Activated CD8-positive, alpha-beta T cell treated with anti-CD3 and anti-CD28 coated beads for 36 hours (primary cell): Measurements from ENCODE around the gene GNB1. TPM values are rescaled to one million over a fixed set of nuclear protein-coding genes. Genes with fewer than 3 reads are reported as not detected.

Source experiments
- ATAC-seq: fragments of 200-7000 bp; cut with Tn5 transposase; one replicate; pipeline ENCODE4 v1.10.0; 2021; ENCODE audit warnings: mild to moderate bottlenecking, moderate library complexity
- CTCF ChIA-PET: fragments of 350-600 bp; sonication (Branson Sonifier 250); formaldehyde crosslinking; loops from one replicate; lab custom pipeline; 2021; ENCODE audit warnings: antibody characterized with exemption; lab: Charles Lee
- POLR2A ChIA-PET: fragments of 350-600 bp; sonication (Branson Sonifier 250); formaldehyde crosslinking; loops from one replicate; lab custom pipeline; 2021; ENCODE audit warnings: antibody characterized with exemption; lab: Charles Lee
- DNase-seq: peaks from one replicate; pipeline ENCODE4 v3.0.0-alpha.2; 2020
- H3K27ac Mint-ChIP-seq: one replicate; pipeline ENCODE4 v1.8.0; 2021; ENCODE audit warnings: mild to moderate bottlenecking, mixed read lengths
- H3K27me3 Mint-ChIP-seq: one replicate; pipeline ENCODE4 v1.8.0; 2021; ENCODE audit warnings: mixed read lengths
- H3K36me3 Mint-ChIP-seq: one replicate; pipeline ENCODE4 v1.8.0; 2021; ENCODE audit warnings: low read depth, mixed read lengths
- H3K4me1 Mint-ChIP-seq: one replicate; pipeline ENCODE4 v1.8.0; 2021; ENCODE audit warnings: low read depth, mixed read lengths
- H3K4me3 Mint-ChIP-seq: one replicate; pipeline ENCODE4 v1.8.0; 2021; ENCODE audit warnings: mild to moderate bottlenecking, moderate library complexity, mixed read lengths
- H3K9me3 Mint-ChIP-seq: one replicate; pipeline ENCODE4 v1.8.0; 2021; ENCODE audit warnings: mixed read lengths
- intact Hi-C: fragments of 100-400 bp; cut with micrococcal nuclease; formaldehyde crosslinking; loops from one replicate; pipeline ENCODE4 v1.10.0; 2022
- total RNA-seq, 2 experiments: library from RNA; stranded (reverse); gene quantifications; one replicate each; pipeline ENCODE4 v1.2.3, GENCODE V29; 2021
- TF ChIP-seq, protein P1 (sequence below): fragments of 200-600 bp; IDR thresholded peaks from one replicate; pipeline ENCODE4 v1.8.0; 2022; ENCODE audit warnings: antibody characterized with exemption, mild to moderate bottlenecking

GNB1 gene
- total RNA-seq, 2 experiments from 2014 or later: 318 to 330 TPM

DNA sequence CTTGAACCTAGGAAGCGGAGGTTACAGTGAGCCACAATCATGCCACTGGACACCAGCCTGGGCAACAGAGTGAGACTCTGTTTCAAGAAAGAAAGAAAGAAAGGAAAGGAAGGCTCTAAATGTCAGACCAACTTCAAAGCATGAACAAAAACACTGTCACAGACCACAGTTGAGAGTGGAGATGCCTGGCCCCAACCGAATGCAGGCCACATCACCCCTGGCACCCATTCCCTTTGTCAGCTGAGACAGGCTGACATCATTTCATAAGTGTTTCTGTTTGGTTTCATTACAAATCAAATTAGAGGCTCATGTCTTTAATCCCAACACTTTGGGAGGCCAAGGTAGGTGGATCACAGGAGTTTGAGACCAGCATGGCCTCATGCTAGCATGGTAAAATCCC, 84.0 kb downstream of the GNB1 start:
- intact Hi-C loops: no loop called here
- Mint-ChIP-seq H3K9me3 (no peaks in the 10 kb centered on the region), H3K4me1 (peaks cover 14% of the 10 kb centered on the region), H3K4me3 (no peak overlapping the region), H3K36me3 (peaks cover 30% of the 10 kb centered on the region), H3K27me3 (no peaks in the 10 kb centered on the region), H3K27ac (peak overlapping the region; percentile 63)
- TF ChIP-seq, protein P1, sequence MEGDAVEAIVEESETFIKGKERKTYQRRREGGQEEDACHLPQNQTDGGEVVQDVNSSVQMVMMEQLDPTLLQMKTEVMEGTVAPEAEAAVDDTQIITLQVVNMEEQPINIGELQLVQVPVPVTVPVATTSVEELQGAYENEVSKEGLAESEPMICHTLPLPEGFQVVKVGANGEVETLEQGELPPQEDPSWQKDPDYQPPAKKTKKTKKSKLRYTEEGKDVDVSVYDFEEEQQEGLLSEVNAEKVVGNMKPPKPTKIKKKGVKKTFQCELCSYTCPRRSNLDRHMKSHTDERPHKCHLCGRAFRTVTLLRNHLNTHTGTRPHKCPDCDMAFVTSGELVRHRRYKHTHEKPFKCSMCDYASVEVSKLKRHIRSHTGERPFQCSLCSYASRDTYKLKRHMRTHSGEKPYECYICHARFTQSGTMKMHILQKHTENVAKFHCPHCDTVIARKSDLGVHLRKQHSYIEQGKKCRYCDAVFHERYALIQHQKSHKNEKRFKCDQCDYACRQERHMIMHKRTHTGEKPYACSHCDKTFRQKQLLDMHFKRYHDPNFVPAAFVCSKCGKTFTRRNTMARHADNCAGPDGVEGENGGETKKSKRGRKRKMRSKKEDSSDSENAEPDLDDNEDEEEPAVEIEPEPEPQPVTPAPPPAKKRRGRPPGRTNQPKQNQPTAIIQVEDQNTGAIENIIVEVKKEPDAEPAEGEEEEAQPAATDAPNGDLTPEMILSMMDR: no peak
- ChIA-PET POLR2A (no interaction called here), CTCF (interaction anchor here (1.0 to 1.1 kb wide), 2 partner anchors 11 to 99 kb away, joined by 3 read pairs; no protein-coding TSS in a partner anchor)
- ATAC-seq (peak; percentile 62), DNase-seq (peak; percentile 35)

DNA sequence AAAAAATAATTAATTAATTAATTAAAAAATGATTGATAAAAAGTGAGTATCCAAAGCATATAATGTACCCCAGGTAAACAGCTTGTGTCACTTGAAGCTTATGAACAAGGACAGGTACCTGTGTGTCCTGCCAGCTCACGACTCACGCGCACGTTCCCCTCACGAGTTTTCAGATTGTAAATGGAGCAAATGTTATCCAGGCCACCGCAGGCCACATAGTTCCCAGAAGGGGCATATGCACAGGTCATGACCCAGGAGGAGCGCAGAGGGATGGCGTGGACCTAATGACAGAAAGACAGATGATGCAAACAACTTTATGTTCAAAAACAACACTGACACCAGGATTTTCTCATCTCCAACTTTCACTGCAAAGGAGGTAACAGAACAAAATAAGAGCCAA, 86.6 kb downstream of the GNB1 start:
- CTCF ChIA-PET: no interaction called here
- Mint-ChIP-seq H3K27me3 (no peaks in the 10 kb centered on the region), H3K27ac (peak overlapping the region; percentile 28), H3K9me3 (no peaks in the 10 kb centered on the region), H3K4me1 (peaks cover 21% of the 10 kb centered on the region), H3K4me3 (no peak overlapping the region), H3K36me3 (peaks cover 32% of the 10 kb centered on the region)
- POLR2A ChIA-PET: no interaction called here
- intact Hi-C loops: no loop called here
- DNase-seq: no peak
- TF ChIP-seq, protein P1: no peak
- no peak for ATAC-seq

DNA sequence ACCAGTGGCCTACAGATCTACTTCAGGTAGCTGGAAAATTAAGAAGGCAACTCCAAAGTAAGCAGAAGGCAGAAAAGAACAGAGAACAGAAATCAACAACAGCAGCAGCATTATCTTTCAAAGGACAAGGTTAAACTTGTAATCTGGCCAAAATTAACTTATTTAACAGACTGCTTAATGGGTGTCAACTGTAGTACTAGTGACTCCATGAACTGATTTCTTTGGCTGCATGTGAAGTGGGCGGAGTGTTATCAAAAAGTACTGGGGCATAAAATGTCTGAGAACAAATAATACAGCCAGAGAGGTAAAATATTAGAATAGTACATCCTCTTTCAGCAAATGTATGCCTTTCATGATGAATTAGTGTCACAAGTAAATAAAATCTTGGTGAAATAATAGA, 88.0 kb downstream of the GNB1 start:
- Mint-ChIP-seq H3K4me3 (no peak overlapping the region), H3K36me3 (peaks cover 31% of the 10 kb centered on the region), H3K27ac (peak overlapping the region; percentile 67), H3K9me3 (no peaks in the 10 kb centered on the region), H3K4me1 (peaks cover 27% of the 10 kb centered on the region), H3K27me3 (no peaks in the 10 kb centered on the region)
- DNase-seq (no peak), ATAC-seq (no peak)
- ChIA-PET CTCF (interaction anchor here (2.0 kb wide), 1 partner anchor 103 kb away, joined by 7 read pairs; no protein-coding TSS in a partner anchor), POLR2A (no interaction called here)
- TF ChIP-seq, protein P1: no peak
- intact Hi-C loops: no loop called here

DNA sequence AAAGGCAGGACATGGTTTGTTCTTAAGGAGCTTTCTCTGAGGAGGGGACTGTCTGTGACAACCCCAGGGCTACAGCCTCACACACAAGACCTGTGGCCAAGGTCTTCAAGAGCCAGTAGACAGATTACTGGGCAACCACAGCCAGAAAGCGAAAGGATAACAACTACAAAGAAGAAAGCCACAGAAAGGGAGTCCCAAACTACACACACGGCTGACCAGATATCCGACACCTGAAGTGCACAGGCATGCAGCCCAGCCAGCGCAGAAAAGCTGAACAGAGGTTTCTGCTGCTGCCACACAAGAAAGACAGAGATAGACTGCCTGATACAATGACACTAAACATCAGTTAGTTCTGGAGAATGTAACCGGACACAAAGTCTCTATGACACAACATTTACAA, 91.2 kb downstream of the GNB1 start:
- no peaks in the 10 kb centered on the region for H3K27me3 Mint-ChIP-seq
- TF ChIP-seq, protein P1: no peak
- CTCF ChIA-PET: no interaction called here
- ATAC-seq: no peak
- peak overlapping the region; percentile 60 for H3K27ac Mint-ChIP-seq
- intact Hi-C loops: no loop called here
- POLR2A ChIA-PET: interaction anchor here (0.8 kb wide), 1 partner anchor 22 kb away, joined by 3 read pairs; no protein-coding TSS in a partner anchor
- DNase-seq: no peak
- peaks cover 40% of the 10 kb centered on the region for H3K36me3 Mint-ChIP-seq
- H3K4me3 Mint-ChIP-seq: no peak overlapping the region
- H3K4me1 Mint-ChIP-seq: peaks cover 27% of the 10 kb centered on the region
- H3K9me3 Mint-ChIP-seq: no peaks in the 10 kb centered on the region

DNA sequence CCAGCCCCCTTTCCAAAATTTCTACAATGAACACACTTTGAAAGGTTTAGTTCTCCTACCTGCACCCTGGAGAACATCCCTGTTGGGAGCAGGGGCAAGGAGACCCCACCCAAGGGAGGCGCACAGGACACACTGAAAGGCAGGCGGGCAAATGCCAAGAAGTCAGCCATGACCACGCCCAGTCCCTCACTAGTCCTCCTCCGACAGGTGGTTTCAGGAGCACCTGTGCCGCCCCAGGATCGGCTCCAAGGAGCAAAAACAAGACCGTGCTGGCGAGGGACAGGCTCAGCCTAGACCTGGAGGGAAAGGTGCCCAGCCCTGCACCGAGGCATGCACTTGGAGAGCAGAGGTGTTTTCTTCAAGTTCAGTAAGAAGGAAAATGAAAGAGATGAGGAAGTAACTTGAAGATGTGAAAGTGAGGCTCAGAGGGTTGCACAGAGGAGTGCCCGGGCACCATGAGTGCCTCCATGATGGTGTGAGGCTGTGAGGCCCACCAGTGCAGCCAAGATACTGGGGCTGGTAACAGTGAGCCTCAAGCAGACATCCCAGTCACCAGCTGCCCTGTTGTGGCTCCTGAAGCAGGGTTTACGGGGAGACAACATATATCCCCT, 93.1 kb downstream of the GNB1 start:
- peaks cover 40% of the 10 kb centered on the region for H3K36me3 Mint-ChIP-seq
- H3K4me3 Mint-ChIP-seq: no peak overlapping the region
- H3K4me1 Mint-ChIP-seq: peaks cover 21% of the 10 kb centered on the region
- CTCF ChIA-PET: interaction anchor here (2.4 kb wide), 1 partner anchor 108 kb away, joined by 10 read pairs; no protein-coding TSS in a partner anchor
- POLR2A ChIA-PET: no interaction called here
- no peak overlapping the region for H3K27ac Mint-ChIP-seq
- intact Hi-C loops: no loop called here
- no peaks in the 10 kb centered on the region for H3K27me3 Mint-ChIP-seq
- DNase-seq (no peak), ATAC-seq (peak; percentile 24)
- H3K9me3 Mint-ChIP-seq: no peaks in the 10 kb centered on the region
- TF ChIP-seq, protein P1: no peak
